CD4-positive, alpha-beta T cell treated with Interleukin-17A for 4 hours (primary cell): ENCODE measurements around the gene S100A3.
"Not testable (repeated sequence)": the region's sequence is repeated elsewhere in the genome, so short reads cannot be mapped to it uniquely, and the experiment has no call there.

Source experiments
- DNase-seq: peaks from one replicate; pipeline ENCODE4 v3.0.0-alpha.2; 2020; ENCODE audit warnings: mixed read lengths

Gene S100A3, protein sequence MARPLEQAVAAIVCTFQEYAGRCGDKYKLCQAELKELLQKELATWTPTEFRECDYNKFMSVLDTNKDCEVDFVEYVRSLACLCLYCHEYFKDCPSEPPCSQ

DNA sequence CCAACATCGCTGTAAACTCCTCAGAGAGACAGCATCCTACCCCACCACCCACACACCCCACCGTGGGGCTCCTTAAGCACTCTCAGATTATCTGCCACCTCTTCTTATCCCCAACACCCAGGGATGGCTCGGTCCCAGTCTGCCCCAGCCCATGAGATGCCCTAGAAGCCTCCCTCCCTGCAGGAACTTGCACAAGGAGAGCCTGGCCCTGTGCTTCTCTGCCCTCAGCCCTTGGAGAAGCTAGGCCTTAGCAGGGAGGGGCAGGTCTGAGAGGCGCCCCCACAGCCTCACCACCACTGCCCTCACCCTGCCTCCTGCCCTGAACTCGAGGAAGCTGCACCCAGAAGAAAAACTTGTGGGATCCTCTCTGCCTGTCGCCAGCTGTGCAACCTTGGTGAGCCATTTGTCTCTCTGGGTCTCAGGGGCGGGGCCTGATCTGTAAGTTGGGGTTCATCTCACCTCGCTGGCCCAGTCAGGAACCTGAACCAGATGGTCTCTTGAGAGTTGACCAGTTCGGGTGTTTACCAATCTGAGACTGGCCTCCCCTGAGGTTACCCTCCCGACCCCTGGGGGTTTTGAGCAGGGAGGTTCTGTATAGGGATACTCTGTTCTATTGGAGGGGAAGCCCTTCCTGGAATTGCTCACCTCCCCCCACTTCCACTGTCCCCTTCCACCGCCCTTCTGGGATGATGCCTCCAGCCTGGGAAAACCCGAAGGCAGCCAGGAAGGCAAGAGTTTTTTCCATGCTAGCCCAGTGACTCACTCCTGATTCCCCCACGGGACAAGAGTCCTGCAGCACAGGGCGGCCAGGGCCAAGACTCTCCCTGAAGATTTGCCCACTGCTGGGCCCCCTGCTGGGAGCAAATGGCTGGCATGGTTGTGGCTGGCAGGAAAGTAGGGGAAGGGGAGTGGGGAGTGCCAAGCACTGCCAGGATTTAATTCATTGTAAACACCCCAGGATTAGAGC lies at the start of gene S100A3:
Gene S100A3 (minus strand): TSS at position 537 of the 967 bp plus-strand sequence. CDS start 773 bp downstream, outside the sequence.
- no peak for DNase-seq

DNA sequence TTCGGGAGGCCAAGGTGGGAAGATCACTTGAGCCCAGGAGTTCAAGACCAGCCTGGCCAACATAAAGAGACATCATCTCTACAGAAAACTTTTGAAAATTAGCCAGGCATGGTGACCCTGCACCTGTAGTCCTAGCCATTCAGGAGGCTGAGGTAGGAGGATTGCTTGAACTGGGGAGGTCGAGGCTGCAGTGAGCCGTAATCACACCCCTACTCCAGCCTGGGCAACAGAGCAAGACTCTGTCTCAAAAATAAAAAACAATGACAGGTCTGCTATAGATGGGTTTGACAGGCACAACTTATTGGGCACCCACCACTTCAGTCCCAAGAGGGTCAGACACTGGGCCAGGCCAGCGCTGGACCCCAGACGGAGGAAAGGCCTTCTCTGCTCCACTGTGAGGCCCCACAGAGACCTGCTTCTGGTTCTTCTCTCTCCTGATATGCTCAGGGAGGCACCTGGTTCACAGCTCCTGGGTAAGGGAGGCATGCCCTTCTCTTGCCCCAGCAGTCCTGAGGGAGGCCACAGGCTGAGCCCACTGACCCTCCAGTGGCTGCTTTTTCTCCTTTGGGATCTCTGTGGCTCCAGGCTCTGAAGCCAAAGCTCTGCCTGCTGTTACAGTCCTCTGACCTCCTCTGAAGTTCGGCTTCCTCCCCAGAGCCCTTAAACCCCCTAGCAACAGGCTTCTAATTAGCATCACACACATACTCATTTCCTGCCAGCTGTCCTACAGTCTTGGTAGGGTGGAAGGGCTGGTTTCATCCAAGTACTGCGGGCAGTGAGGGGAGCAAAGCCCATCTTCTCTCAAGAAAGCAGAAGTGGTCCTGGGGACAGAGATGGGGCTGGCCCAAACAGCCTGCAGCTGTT lies 49.5 kb upstream of the S100A3 start:
- peak; percentile 6 for DNase-seq

DNA sequence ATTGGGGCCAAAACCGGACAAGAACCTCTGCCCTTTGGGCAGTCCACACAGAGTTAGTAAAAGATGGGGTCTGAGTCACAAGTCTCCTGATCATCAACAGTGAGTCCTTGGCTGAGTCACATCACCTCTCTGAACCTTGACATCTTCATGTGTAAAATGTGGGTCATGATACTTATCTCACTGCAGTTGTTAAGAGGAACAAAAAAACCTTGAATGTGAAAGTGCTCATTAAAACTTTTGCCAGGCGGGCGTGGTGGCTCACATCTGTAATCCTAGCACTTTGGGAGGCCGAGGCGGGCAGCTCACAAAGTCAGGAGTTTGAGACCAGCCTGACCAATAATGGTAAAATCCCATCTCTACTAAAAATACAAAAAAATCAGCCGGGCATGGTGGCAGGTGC lies 48.1 kb upstream of the S100A3 start:
- DNase-seq = no peak

DNA sequence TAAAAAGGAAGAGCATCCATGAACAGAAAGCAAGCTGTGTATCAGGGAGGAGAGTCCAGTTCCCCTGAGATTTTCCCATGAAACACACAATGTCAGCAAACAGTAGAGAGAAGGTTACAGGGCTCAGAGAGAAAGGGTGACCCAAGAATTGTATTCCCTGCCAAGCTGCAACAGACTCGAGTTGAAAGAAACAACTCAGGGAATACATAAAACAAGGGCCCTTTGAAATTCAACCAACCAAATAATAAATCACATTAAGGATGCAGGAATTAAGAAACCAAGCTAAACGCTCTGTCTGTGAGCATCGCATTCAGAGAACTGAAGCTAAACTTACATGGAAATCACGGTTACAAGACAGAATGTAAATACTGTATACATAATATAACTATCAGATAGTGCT lies 43.7 kb upstream of the S100A3 start:
- no peak for DNase-seq

DNA sequence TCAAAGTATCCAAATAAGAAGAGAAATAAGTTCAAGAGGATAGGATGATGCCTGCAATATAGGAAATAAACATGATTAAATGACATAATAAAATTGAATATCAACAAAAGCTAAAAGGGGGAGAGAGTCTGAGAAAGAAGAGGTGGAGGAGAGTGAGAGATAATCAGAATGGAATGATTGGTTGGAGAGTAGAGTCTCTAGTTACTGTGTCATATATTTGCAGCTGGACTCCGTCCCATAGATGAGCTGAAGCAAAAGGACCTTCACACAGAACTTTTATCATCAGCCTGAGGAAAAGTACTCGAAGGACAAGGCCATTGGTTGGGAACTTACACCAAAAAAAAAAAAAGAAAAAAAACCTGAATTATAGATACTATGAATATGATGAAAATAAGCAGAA lies 39.4 kb upstream of the S100A3 start:
- DNase-seq = no peak

DNA sequence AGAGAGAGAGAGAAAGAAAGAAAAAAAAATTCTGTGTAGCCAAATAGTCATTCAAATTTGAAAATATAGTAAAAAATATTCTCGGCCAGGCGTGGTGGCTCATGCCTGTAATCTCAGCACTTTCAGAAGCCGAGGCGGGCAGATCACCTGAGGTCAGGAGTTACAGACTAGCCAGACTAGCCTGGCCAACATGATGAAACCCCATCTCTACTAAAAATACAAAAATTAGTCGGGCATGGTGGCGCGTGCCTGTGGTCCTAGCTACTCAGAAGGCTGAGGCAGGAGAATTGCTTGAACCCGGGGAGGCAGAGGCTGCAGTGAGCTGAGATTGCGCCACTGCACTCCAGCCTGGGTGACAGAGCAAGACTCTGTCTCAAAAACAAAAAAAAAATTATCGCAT lies 39.0 kb upstream of the S100A3 start:
- not testable (repeated sequence) for DNase-seq

DNA sequence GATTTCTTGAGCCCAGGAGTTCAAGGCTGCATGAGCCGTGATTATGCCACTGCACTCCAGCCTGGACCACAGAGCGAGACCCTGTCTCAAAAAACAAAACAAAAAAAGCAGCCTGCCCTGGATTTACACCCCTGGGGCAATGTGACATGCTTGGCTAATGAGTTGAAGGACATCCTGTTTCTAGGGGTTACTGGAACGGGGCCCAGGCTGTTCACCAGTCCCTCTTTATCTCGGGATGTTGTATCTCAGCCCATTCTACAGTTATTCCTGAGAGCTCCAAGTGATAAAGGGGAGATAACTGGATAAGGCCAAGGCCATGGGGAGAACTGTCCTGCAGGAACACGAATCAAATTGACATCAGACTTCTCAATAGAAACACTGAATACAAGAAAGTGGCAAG lies 38.3 kb upstream of the S100A3 start:
- DNase-seq = no peak

DNA sequence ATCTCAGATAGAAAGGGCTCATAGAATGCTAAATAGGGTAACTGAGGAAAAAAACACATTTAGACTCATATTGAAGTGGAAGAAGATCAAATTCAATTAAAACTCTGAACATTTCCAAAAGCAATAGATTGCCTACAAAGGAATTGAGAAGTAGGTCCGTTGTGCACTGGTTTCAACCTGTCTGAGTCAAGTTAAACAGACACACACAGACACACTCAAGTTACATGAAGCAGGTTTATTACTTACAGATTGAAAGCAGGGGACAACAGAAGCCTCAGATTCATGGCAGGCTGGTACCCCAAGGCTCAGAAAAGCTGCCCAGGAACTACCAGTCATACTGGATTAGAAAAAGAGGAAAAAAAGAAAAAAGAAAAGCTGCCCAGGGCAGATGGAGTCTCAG lies 37.3 kb upstream of the S100A3 start:
- no peak for DNase-seq

DNA sequence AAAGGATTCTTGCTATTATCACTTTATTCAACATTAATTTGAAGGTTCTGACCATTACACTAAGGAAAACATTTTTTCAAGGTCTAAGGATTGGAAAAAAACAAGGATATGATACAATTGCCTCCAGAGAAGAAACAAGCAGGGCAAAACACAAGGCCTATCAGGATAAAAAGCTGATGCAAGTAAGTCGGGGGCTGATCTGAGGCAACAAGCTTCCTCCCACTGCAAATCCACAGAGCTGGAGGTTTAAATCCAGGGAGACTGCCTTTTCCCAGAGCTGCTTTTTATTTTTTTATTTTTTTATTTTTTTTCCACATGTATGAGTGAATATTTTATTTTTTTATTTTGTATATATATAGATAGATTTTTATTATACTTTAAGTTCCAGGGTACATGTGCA lies 35.9 kb upstream of the S100A3 start:
- no peak for DNase-seq

DNA sequence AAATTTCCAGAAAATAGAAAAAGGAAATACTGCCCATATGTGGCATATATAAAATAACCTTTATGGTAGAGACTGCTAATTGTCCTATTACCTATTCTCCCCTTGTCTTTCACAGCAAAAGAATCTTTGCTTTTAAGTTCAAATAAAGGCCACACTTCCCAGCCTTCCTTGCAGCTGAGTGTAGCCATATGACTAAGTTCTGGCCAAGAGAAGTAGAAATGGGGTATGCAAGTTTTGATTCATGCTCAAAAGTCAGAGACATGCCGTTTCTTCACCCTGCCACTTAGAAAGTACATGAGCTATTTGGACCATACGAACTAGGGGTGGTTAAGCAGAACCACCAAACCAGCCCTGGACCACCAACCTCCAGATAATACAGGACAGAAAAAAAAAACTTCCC lies 34.9 kb upstream of the S100A3 start:
- DNase-seq = no peak

DNA sequence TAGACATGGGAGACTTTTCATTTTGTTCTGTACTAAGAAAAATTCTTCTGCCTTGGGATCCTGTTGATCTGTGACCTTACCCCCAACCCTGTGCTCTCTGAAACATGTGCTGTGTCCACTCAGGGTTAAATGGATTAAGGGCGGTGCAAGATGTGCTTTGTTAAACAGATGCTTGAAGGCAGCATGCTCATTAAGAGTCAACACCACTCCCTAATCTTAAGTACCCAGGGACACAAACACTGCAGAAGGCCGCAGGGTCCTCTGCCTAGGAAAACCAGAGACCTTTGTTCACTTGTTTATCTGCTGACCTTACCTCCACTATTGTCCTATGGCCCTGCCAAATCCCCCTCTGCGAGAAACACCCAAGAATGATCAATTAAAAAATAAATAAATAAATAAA lies 34.5 kb upstream of the S100A3 start:
- DNase-seq = not testable (repeated sequence)

DNA sequence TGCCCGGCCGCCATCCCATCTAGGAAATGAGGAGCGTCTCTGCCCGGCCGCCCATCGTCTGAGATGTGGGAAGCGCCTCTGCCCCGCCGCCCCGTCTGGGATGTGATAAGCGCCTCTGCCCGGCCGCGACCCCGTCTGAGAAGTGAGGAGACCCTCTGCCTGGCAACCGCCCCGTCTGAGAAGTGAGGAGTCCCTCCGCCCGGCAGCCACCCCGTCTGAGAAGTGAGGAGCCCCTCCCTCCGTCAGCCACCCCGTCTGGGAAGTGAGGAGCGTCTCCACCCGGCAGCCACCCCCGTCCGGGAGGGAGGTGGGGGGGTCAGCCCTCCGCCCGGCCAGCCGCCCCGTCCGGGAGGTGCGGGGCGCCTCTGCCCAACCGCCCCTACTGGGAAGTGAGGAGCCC lies 33.8 kb upstream of the S100A3 start:
- DNase-seq = not testable (repeated sequence)

DNA sequence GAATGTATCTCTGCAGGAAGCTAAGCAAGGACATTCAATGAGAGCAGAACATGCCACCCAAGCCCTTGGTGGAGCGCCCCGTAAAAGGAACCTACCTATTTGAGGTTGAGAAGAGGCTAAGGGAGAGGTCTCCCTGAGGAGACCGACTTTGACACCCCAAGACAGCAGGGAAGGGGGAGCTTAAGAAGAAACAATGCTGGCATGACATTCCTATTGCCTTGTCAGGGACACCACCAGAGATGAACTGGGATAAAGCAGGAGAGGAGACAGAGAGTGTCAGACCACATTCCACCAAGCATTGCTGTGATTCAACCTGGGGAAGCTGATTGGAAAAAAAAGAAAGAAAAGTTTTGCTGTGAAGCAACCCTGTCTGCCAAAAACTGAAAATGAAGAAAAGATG lies 29.9 kb upstream of the S100A3 start:
- no peak for DNase-seq

DNA sequence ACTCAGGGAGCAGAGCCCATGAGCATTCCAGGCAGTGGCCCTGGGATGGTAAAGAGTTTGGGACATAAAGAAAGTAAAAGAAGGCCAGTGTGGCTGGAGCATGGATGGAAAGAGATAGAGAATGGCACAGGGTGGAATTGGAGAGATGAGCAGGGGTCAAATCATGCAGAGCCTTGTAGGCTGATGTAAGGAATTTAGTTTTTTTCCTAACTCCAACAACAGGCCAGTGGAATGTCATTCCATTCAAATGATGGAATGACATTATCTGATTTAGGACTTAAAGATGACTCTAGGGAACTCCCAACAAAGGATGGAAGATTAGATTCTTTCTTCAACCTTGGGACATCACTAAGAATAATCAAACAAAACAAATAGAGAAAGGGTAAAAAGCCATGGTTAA lies 29.4 kb upstream of the S100A3 start:
- DNase-seq = no peak

DNA sequence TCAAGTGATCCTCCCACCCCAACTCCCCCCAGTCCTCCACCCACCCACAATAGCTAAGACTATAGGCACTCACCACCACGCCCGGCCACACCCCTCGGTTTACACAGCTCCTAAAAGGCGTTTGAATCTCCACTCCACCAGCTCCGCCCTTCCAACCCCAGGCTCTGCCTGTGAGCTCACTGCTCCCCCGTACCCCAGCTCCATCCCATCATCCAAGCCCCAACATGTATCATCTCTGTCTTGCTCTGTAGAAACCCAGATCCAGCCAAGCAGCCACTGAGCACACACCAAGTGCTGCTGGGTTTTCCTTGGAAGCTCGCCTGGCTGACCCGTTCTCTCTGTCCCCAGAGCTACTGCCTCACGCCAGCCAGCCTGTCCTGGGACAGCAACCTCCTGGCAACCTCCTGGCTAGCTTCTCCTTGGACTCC lies 28.6 kb upstream of the S100A3 start:
- no peak for DNase-seq

DNA sequence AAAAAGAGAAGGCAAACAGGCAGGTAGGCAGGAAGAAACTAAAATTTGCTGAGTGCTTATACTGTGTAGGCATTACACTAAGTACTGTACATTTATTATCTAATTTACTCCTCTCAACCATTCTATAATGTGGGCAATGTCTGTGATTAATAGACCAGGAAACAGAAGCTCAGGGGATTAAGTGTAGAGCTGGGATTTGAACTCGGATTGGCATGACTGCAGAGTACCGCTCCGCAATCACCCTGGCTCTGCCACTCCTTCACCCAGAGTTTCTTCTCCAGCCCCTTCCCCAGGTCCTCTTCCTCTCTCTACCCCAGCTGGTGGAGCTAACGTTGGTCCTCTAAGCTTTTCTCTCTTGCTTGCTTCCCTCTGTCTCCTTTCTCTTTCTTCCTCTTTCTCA lies 28.1 kb upstream of the S100A3 start:
- DNase-seq = no peak

DNA sequence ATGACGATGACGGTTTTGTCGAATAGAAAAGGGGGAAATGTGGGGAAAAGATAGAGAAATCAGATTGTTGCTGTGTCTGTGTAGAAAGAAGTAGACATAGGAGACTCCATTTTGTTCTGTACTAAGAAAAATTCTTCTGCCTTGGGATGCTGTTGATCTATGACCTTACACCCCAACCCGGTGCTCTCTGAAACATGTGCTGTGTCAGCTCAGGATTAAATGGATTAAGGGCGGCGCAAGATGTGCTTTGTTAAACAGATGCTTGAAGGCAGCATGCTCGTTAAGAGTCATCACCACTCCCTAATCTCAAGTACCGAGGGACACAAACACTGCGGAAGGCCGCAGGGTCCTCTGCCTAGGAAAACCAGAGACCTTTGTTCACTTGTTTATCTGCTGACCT lies 26.4 kb upstream of the S100A3 start:
- DNase-seq = not testable (repeated sequence)

DNA sequence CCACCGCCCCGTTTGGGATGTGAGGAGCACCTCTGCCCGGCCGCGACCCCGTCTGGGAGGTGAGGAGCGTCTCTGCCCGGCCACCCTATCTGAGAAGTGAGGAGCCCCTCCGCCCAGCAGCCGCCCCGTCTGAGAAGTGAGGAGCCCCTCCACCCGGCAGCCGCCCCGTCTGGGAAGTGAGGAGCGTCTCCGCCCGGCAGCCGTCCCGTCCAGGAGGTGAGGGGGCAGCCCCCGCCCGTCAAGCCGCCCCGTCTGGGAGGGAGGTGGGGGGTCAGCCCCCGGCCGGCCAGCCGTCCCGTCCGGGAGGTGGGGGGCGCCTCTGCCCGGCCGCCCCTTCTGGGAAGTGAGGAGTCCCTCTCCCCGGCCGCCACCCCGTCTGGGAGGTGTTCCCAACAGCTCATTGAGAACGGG lies 26.0 kb upstream of the S100A3 start:
- DNase-seq = not testable (repeated sequence)

DNA sequence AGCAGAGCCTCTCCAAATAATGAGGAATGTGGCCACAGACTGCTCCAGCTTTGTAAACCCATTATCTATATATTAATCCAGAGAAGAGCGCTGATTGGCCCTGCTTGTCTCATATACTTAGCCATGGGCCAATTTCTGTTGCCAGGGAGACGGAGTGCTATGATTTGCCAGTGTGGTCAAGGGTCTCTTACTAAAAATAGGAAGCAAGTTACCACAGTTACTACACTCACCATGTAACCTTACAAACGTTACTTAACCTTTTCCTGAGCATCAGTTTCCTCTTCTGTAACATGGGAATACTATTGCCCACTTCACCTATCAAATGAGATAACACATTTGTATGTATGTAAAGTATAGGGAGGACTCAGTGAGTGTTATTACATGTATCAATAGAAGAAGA lies 24.3 kb upstream of the S100A3 start:
- no peak for DNase-seq

DNA sequence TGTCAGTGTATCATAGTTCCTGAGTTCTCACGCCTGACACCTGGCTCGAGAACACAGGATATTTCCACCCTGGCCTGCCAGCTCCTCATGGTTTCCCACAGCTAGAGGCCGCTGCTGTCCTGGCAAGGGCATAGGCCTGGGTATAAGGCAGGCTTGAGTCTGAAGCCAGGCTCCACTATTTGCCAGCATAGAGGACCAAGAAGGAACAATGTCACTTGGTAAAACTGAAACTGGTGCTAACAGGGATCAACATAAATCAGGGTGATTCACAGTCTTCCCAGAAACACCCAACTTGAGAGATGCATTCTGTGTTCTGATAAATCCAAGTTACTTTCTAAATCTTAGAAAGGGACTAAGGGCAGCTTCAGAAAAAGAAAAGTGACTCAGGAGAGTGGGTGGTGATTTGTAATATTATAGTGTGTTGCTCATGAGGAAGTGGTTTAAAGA lies 23.5 kb upstream of the S100A3 start:
- DNase-seq = peak; percentile 62

DNA sequence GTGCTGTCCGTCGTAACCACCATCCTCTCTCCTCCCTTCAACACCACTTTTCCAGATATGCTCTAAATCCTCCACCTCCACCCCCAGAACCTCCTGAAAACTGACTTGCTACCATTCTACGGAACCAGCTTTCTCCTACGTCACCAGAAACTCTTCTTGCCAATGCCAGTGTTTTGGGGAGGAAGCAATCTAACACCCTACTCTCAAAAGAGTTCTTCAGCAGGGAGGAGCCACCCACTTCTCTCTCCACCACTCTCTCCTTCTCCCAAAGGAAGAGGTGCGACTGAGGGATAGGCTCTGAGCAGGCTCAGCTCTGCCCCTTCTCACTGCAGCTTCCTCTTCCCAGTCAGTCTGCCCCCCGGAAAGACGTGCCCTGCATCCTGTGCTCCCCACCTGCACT lies 22.6 kb upstream of the S100A3 start:
- no peak for DNase-seq

DNA sequence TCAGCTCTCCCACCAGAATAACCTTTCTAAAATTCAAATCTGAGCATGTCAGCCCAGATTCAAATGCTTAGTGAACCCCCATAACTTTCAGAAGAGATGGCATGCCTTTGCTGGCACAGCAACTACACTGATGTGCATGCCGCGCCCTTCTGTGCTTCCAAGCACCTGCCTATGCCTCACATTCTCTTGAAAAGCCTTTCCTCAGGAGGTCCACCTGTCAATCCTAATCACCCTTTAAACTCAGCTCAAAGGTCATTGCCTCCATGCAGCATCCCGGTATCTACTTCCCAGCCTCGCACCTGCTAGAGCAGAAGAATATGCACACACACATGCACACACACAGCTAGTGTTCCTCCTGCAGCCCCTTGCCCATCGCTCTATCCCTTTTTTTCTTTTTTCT lies 21.8 kb upstream of the S100A3 start:
- no peak for DNase-seq

DNA sequence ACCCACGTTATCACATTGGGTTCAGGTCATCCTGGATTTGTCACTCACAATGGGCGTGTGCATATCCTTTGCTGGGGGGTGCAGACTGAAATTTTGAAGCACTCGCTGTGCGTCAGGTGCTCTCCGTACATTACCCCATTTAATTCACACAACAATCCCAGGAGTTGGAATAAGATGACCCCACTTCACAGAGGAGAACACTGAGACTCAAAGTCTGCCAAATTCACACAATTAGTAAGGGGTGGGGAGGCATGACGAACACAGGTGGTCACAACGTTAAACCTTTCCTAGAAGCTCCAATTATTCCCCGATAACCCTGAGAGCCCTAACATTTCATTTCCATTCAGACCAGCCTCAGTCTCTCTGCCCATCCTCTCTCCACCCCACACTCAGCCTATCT lies 20.4 kb upstream of the S100A3 start:
- no peak for DNase-seq
